GM12878 (cell line): Measurements from ENCODE around the gene HRG. TPM values are rescaled to one million over a fixed set of nuclear protein-coding genes. Genes with fewer than 3 reads are reported as not detected.

Experiments
- ATAC-seq: fragments of 200-7000 bp; cut with Tn5 transposase; 3 replicates; pipeline ENCODE4 v1.9.1; 2020; ENCODE audit warnings: mild to moderate bottlenecking, moderate library complexity
- BruUV-seq: library from RNA; stranded (reverse); fragments of 400-500 nt; replicated peaks from 2 replicates; lab custom pipeline; 2021; lab: Mats Ljungman, UMichigan
- CTCF ChIA-PET: fragments of 300-600 bp; sonication (Branson Sonifier 250); formaldehyde crosslinking; extraction: SDS; loops from one replicate; lab custom pipeline; 2021; ENCODE audit warnings: inconsistent platforms; lab: Yijun Ruan, JAX
- POLR2A ChIA-PET: fragments of 350-600 bp; formaldehyde crosslinking; extraction: SDS; loops from one replicate; lab custom pipeline; 2021; ENCODE audit warnings: inconsistent platforms; lab: Charles Lee
- RAD21 ChIA-PET: fragments of 300-600 bp; sonication (Branson Sonifier 250); formaldehyde crosslinking; loops from one replicate; lab custom pipeline; 2023; ENCODE audit warnings: antibody characterized with exemption; ENCODE audit not compliant: unreplicated experiment; lab: Charles Lee
- SMC1A ChIA-PET: fragments of 300-600 bp; sonication (Branson Sonifier 250); formaldehyde crosslinking; loops from one replicate; lab custom pipeline; 2023; ENCODE audit not compliant: unreplicated experiment, uncharacterized antibody; lab: Charles Lee
- DNase-seq: peaks from one replicate; pipeline ENCODE4 v3.0.0-alpha.2; 2011; ENCODE audit warnings: low read depth, low spot score
- FAIRE-seq: peaks from 3 replicates; lab custom pipeline; 2011; peaks lifted over from hg19 to GRCh38; lab: Jason Lieb, UNC
- H2AFZ ChIP-seq: 2 replicates; pipeline ENCODE4 v1.6.0; 2011; ENCODE audit warnings: low read depth, low read length, control low read depth; ENCODE audit not compliant: control insufficient read depth
- H3K27ac ChIP-seq: 2 replicates; pipeline ENCODE4 v1.5.1; 2011; ENCODE audit warnings: control low read depth; ENCODE audit not compliant: control insufficient read depth, insufficient read depth
- H3K27me3 ChIP-seq, 2 experiments: replicated peaks in 1 of 2; 2 replicates each; pipeline versions ENCODE4 v1.6.0 to v1.6.1; 2011; ENCODE audit warnings: low read length in 1 of 2; ENCODE audit not compliant: control insufficient read depth in 2 of 2, insufficient read depth in 2 of 2
- H3K36me3 ChIP-seq, 2 experiments: 2 replicates each; pipeline ENCODE4 v1.5.1; 2011; ENCODE audit warnings: low read length in 1 of 2; ENCODE audit not compliant: control insufficient read depth in 2 of 2, insufficient read depth in 2 of 2
- H3K4me1 ChIP-seq: 2 replicates; pipeline ENCODE4 v1.6.1; 2011; ENCODE audit warnings: mild to moderate bottlenecking, low read length, moderate library complexity, mixed read lengths; ENCODE audit not compliant: control insufficient read depth, insufficient read depth
- H3K4me2 ChIP-seq: 2 replicates; pipeline ENCODE4 v1.6.0; 2011; ENCODE audit warnings: control low read depth; ENCODE audit not compliant: control insufficient read depth, insufficient read depth
- H3K4me3 ChIP-seq: fragments of 200-600 bp; sonication (generic); 2 replicates; pipeline ENCODE4 v1.5.1; 2016
- H3K79me2 ChIP-seq: 2 replicates; pipeline ENCODE4 v1.6.0; 2011; ENCODE audit warnings: low read length; ENCODE audit not compliant: control insufficient read depth, insufficient read depth
- H3K9ac ChIP-seq: 2 replicates; pipeline ENCODE4 v1.8.0; 2011; ENCODE audit warnings: low read length, control low read depth, mixed read lengths; ENCODE audit not compliant: control insufficient read depth, insufficient read depth
- H3K9me3 ChIP-seq: replicated peaks from 3 replicates; pipeline ENCODE4 v1.5.1; 2011; ENCODE audit warnings: mild to moderate bottlenecking, low read length; ENCODE audit not compliant: control insufficient read depth, insufficient read depth
- H4K20me1 ChIP-seq: 2 replicates; pipeline ENCODE4 v1.6.0; 2011; ENCODE audit not compliant: control insufficient read depth, insufficient read depth
- BMI1 ChIP-seq: fragments of 450-650 bp; IDR thresholded peaks from 2 replicates; pipeline ENCODE4 v1.6.1; 2016; ENCODE audit warnings: mild to moderate bottlenecking, moderate library complexity, borderline replicate concordance
- HDGF ChIP-seq: fragments of 450-650 bp; IDR thresholded peaks from 2 replicates; pipeline ENCODE4 v1.6.1; 2016; ENCODE audit warnings: antibody characterized with exemption
- IKZF1 ChIP-seq: fragments of 450-650 bp; conservative IDR thresholded peaks from 2 replicates; pipeline ENCODE4 v1.6.1; 2017; ENCODE audit warnings: antibody characterized with exemption, mild to moderate bottlenecking
- KAT2A ChIP-seq: conservative IDR thresholded peaks from 2 replicates; pipeline ENCODE4 v1.6.1; 2011; ENCODE audit warnings: low read depth, low read length; ENCODE audit not compliant: control insufficient read depth
- RAD21 ChIP-seq: IDR thresholded peaks from 2 replicates; pipeline ENCODE4 v1.6.1; 2011; ENCODE audit warnings: mild to moderate bottlenecking, low read depth, low read length, moderate library complexity; ENCODE audit not compliant: insufficient read depth
- RAD51 ChIP-seq: fragments of 450-650 bp; IDR thresholded peaks from 2 replicates; pipeline ENCODE4 v1.6.1; 2016; ENCODE audit warnings: moderate library complexity, mild to moderate bottlenecking, inconsistent platforms
- SMAD1 ChIP-seq: fragments of 450-650 bp; IDR thresholded peaks from 2 replicates; pipeline ENCODE4 v1.6.1; 2018; ENCODE audit warnings: mild to moderate bottlenecking, low read depth; ENCODE audit not compliant: partially characterized antibody
- STAT1 ChIP-seq: fragments of 450-650 bp; conservative IDR thresholded peaks from 2 replicates; pipeline ENCODE4 v1.6.1; 2014; ENCODE audit warnings: antibody characterized with exemption, mild to moderate bottlenecking
- TCF3 ChIP-seq: IDR thresholded peaks from 2 replicates; pipeline ENCODE4 v1.6.1; 2012; ENCODE audit warnings: low read depth, mild to moderate bottlenecking, low read length, borderline replicate concordance; ENCODE audit not compliant: insufficient read depth
- YBX1 ChIP-seq: fragments of 450-650 bp; IDR thresholded peaks from 2 replicates; pipeline ENCODE4 v1.6.1; 2016; ENCODE audit warnings: antibody characterized with exemption
- ZSCAN29 ChIP-seq: fragments of 450-650 bp; IDR thresholded peaks from 2 replicates; pipeline ENCODE4 v1.6.1; 2017; ENCODE audit warnings: mild to moderate bottlenecking, moderate library complexity
- WGBS: methylation state at CpG from one replicate; pipeline ENCODE4 v1.1.6; 2016; ENCODE audit warnings: low lambda C conversion rate; ENCODE audit not compliant: insufficient replicate concordance, insufficient coverage; ENCODE audit errors: missing lambda C conversion rate; 5-methylcytosine and 5-hydroxymethylcytosine counted together
- in situ Hi-C: fragments of 300-500 bp; cut with MboI; formaldehyde crosslinking; loops from 9 replicates; pipeline ENCODE4 v1.14.3; 2018; ENCODE audit warnings: mixed read lengths
- intact Hi-C: fragments of 100-400 bp; cut with micrococcal nuclease; formaldehyde crosslinking; loops from one replicate; pipeline ENCODE4 v1.14.2; 2022; ENCODE audit not compliant: unreplicated experiment
- polyA plus RNA-seq, 11 experiments: library from polyadenylated mRNA; depleted of rRNA in 4 of 11; unstranded in 6 of 11; stranded (reverse) in 5 of 11; fragments of >200 nt; fragmentation: Nextera tagmentation in 4 of 11; fragmentation: Illumina TruSeq in 1 of 11; extraction: Ambion mirVana in 4 of 11; extraction: Trizol in 1 of 11; gene quantifications; 1 replicate in 1 of 11; 2 replicates in 10 of 11; pipeline versions ENCODE4 v1.2.1 to v1.2.3, GENCODE V29; 2011 to 2016; ENCODE audit warnings: inconsistent platforms in 2 of 11, missing spikeins in 2 of 11, low read depth in 1 of 11
- total RNA-seq, 4 experiments: library from RNA; depleted of rRNA in 3 of 4; stranded (reverse); fragments of >200 nt in 3 of 4; fragmentation: Illumina TruSeq in 1 of 4; extraction: Trizol in 1 of 4; gene quantifications; 2 replicates each; pipeline versions ENCODE4 v1.2.1 to v1.2.3, GENCODE V29; 2013 to 2021
- TF ChIP-seq, protein P1 (sequence below): IDR thresholded peaks from 2 replicates; pipeline ENCODE4 v1.6.1; 2012; ENCODE audit warnings: improper control_type of control experiment, low read depth, low read length; ENCODE audit not compliant: insufficient replicate concordance
- TF ChIP-seq, protein P2 (sequence below): fragments of 450-650 bp; formaldehyde crosslinking; IDR thresholded peaks from 2 replicates; pipeline ENCODE4 v1.4.0; 2022; ENCODE audit warnings: mild to moderate bottlenecking, moderate library complexity
- TF ChIP-seq, protein P3 (sequence below): fragments of 450-650 bp; IDR thresholded peaks from 2 replicates; pipeline ENCODE4 v1.6.1; 2018; ENCODE audit warnings: mild to moderate bottlenecking, low read depth, moderate library complexity; ENCODE audit not compliant: partially characterized antibody

HRG gene
- total and polyA plus RNA-seq, 10 of the 15 experiments (the other 5 are each of a cell fraction or from before 2014, with no cell fraction given) = 0.21 TPM; not detected in 9

DNA sequence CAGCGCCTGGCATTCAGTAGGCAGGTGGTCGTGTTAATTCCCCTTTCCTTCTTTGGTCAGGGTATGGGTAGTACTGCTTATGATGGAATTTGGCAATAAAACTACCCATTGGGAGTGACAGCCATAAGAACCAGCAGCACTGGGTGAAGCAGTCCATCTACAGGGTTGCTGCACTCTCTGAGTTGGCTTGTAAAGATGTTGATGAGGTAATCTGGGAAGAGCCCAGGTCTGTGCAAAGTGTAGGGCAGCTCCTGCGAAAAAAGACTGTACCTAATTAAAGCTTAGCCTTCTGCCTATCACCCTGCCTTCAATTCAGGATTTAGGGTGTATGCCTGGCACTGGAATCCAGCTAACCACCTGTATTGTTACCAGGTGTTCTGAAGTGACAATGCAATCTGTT, 30.3 kb upstream of the HRG start:
- FAIRE-seq = no peak
- intact Hi-C loops = no loop called here
- ATAC-seq = no peak
- WGBS = 19% methylated on average over 3 of the region's 3 CpGs
- Histone ChIP-seq H3K79me2 (no peaks in the 10 kb centered on the region), H4K20me1 (no peaks in the 10 kb centered on the region), H2AFZ (no peak overlapping the region), H3K27ac (no peak overlapping the region), H3K4me1 (no peaks in the 10 kb centered on the region), H3K9ac (no peak overlapping the region), H3K9me3 (no peaks in the 10 kb centered on the region; the same call in 2 of the 3 replicates), H3K27me3 (peaks cover 0 to 3% of the 10 kb centered on the region in 2 experiments; a peak in 2 of 4 replicates), H3K4me2 (no peak overlapping the region), H3K36me3 (no peaks in the 10 kb centered on the region), H3K4me3 (no peak overlapping the region)
- ChIA-PET CTCF (interaction anchor here (0.9 kb wide), 1 partner anchor 18 kb away, joined by 3 read pairs; no protein-coding TSS in a partner anchor), SMC1A (no interaction called here), RAD21 (no interaction called here), POLR2A (no interaction called here)
- in situ Hi-C loops = no loop called here
- BruUV-seq = no TSS peak
- no peak for DNase-seq
- no peak for TF ChIP-seq RAD51
- no peak for TF ChIP-seq YBX1
- TF ChIP-seq BMI1 = no peak
- TF ChIP-seq RAD21 = no peak
- no peak for TF ChIP-seq TCF3
- TF ChIP-seq, protein P1, sequence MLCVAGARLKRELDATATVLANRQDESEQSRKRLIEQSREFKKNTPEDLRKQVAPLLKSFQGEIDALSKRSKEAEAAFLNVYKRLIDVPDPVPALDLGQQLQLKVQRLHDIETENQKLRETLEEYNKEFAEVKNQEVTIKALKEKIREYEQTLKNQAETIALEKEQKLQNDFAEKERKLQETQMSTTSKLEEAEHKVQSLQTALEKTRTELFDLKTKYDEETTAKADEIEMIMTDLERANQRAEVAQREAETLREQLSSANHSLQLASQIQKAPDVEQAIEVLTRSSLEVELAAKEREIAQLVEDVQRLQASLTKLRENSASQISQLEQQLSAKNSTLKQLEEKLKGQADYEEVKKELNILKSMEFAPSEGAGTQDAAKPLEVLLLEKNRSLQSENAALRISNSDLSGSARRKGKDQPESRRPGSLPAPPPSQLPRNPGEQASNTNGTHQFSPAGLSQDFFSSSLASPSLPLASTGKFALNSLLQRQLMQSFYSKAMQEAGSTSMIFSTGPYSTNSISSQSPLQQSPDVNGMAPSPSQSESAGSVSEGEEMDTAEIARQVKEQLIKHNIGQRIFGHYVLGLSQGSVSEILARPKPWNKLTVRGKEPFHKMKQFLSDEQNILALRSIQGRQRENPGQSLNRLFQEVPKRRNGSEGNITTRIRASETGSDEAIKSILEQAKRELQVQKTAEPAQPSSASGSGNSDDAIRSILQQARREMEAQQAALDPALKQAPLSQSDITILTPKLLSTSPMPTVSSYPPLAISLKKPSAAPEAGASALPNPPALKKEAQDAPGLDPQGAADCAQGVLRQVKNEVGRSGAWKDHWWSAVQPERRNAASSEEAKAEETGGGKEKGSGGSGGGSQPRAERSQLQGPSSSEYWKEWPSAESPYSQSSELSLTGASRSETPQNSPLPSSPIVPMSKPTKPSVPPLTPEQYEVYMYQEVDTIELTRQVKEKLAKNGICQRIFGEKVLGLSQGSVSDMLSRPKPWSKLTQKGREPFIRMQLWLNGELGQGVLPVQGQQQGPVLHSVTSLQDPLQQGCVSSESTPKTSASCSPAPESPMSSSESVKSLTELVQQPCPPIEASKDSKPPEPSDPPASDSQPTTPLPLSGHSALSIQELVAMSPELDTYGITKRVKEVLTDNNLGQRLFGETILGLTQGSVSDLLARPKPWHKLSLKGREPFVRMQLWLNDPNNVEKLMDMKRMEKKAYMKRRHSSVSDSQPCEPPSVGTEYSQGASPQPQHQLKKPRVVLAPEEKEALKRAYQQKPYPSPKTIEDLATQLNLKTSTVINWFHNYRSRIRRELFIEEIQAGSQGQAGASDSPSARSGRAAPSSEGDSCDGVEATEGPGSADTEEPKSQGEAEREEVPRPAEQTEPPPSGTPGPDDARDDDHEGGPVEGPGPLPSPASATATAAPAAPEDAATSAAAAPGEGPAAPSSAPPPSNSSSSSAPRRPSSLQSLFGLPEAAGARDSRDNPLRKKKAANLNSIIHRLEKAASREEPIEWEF = no peak
- no peak for TF ChIP-seq SMAD1
- no peak for TF ChIP-seq STAT1
- TF ChIP-seq, protein P2, sequence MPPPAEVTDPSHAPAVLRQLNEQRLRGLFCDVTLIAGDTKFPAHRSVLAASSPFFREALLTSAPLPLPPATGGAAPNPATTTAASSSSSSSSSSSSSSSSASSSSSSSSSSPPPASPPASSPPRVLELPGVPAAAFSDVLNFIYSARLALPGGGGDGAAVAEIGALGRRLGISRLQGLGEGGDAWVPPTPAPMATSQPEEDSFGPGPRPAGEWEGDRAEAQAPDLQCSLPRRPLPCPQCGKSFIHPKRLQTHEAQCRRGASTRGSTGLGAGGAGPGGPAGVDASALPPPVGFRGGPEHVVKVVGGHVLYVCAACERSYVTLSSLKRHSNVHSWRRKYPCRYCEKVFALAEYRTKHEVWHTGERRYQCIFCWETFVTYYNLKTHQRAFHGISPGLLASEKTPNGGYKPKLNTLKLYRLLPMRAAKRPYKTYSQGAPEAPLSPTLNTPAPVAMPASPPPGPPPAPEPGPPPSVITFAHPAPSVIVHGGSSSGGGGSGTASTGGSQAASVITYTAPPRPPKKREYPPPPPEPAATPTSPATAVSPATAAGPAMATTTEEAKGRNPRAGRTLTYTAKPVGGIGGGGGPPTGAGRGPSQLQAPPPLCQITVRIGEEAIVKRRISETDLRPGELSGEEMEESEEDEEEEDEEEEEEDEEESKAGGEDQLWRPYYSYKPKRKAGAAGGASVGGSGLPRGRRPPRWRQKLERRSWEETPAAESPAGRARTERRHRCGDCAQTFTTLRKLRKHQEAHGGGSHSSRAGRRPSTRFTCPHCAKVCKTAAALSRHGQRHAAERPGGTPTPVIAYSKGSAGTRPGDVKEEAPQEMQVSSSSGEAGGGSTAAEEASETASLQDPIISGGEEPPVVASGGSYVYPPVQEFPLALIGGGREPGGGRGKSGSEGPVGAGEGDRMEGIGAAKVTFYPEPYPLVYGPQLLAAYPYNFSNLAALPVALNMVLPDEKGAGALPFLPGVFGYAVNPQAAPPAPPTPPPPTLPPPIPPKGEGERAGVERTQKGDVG (CRISPR knock-in tag) = no peak
- TF ChIP-seq IKZF1 = no peak
- no peak for TF ChIP-seq ZSCAN29
- TF ChIP-seq KAT2A = no peak
- TF ChIP-seq, protein P3, sequence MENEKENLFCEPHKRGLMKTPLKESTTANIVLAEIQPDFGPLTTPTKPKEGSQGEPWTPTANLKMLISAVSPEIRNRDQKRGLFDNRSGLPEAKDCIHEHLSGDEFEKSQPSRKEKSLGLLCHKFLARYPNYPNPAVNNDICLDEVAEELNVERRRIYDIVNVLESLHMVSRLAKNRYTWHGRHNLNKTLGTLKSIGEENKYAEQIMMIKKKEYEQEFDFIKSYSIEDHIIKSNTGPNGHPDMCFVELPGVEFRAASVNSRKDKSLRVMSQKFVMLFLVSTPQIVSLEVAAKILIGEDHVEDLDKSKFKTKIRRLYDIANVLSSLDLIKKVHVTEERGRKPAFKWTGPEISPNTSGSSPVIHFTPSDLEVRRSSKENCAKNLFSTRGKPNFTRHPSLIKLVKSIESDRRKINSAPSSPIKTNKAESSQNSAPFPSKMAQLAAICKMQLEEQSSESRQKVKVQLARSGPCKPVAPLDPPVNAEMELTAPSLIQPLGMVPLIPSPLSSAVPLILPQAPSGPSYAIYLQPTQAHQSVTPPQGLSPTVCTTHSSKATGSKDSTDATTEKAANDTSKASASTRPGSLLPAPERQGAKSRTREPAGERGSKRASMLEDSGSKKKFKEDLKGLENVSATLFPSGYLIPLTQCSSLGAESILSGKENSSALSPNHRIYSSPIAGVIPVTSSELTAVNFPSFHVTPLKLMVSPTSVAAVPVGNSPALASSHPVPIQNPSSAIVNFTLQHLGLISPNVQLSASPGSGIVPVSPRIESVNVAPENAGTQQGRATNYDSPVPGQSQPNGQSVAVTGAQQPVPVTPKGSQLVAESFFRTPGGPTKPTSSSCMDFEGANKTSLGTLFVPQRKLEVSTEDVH = no peak
- TF ChIP-seq HDGF = no peak
